Skin epidermis (tissue), 12 donors: ENCODE results near the gene RHOC.

Experiments used
- H3K27ac ChIP-seq, 21 experiments: fragments of 200-600 bp; sonication (generic) in 11 of 21; one replicate each; pipeline ENCODE4 v1.5.0; 2020; ENCODE audit warnings: mild to moderate bottlenecking in 3 of 21, inconsistent platforms in 2 of 21, moderate library complexity in 2 of 21
- H3K4me3 ChIP-seq, 7 experiments: fragments of 200-600 bp; sonication (generic) in 2 of 7; one replicate each; pipeline ENCODE4 v1.5.0; 2020; ENCODE audit warnings: inconsistent platforms in 2 of 7, mild to moderate bottlenecking in 2 of 7, moderate library complexity in 1 of 7

RHOC gene

DNA sequence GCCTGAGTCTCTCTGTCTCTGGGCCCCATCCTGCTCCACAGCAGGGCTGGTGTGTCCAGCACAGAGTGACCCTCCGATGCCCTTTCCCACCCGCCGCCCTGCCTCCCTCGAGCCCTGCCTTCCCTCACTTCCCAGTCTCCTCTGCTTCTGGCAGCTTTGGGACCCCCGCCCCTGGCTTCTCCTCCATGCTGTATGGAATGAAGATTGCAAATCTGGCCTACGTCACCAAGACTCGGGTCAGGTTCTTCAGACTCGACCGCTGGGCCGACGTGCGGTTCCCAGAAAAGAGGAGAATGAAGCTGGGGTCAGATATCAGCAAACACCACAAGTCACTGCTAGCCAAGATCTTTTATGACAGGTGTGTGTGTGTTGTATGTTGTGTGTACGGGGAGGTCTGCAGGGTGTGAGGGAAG lies 18.1 kb downstream of the RHOC start:
- peak overlapping the region in 3 of 21 experiments; percentile 21 to 68 (median 24) for H3K27ac ChIP-seq

GRCh38 chr1:112687785-112688496 lies 19.0 kb downstream of the RHOC start:
- no peak overlapping the region for H3K4me3 ChIP-seq
- H3K27ac ChIP-seq = peak overlapping the region in 9 of 21 experiments; percentile 8 to 71 (median 36)

More for the DNA sequence above, 18.1 kb downstream of the RHOC start:
- no peak overlapping the region for H3K4me3 ChIP-seq

- H3K27ac ChIP-seq = peak overlapping the region in 9 of 21 experiments; percentile 8 to 71 (median 41)
- H3K4me3 ChIP-seq = no peak overlapping the region
Observed at GRCh38 chr1:112687361-112687760, 19.6 kb downstream of the RHOC start.

GRCh38 chr1:112686835-112687234 lies 20.1 kb downstream of the RHOC start:
- H3K27ac ChIP-seq = peak overlapping the region in 3 of 21 experiments; percentile 4 to 48 (median 41)
- H3K4me3 ChIP-seq = no peak overlapping the region

DNA sequence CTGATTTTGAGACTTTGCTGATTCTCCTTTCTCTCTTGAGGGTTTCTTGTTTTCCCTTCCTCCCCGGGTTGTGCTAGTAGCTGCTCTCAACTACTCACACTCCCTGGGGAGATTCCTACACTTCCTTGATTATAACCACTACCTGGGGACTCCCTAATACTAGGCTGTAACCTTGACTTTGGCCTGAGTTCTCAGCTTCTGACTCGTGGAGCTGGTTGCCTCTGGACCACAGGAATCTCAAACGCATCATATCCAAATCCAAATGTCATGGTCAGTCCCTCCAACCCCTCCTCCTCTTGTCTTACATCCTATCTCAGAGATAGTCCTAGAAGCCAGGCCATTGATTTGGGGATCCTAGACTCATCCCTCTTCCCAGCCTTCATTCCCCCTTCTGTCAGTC lies 20.5 kb downstream of the RHOC start:
- H3K4me3 ChIP-seq = no peak overlapping the region
- H3K27ac ChIP-seq = no peak overlapping the region

GRCh38 chr1:112685913-112686312 lies 21.0 kb downstream of the RHOC start:
- Histone ChIP-seq H3K27ac (no peak overlapping the region), H3K4me3 (no peak overlapping the region)

DNA sequence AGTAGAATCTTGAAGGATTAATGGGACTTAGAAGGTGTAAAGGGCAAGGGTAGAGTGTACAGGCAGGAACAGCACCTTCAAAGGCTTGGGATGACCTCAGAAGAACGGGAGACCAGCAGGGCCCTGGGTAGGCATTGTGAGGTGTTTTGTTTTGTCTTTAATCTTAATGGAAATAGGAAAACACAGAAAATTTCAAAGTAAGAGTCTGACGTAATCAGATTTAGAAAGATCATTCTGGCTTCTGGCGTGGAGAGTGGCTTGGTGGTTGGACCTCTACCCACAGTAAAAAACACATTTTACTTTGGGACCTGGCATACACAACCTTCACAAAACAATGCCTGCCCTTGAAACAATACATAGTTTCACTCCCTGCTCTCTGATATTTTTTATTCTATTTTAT lies 28.3 kb downstream of the RHOC start:
- no peak overlapping the region for H3K27ac ChIP-seq

DNA sequence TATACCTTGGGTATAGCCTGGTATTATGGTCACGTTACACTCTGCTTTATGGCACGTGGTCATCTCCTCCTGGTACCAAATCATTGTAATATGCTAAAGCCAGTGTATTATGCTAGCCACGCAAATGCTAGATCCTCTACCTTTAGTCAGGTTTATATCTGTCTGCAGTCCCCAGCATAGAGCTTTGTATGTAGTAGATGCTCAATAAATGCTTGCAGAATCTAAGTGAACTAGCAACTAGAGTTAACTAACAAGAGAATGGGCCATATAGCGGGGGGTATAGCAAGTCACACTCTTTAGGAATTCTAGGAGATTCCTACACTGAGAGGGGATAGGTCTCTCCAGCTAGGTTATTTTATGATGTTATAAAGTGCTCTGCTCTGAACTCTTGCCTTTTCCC lies 29.4 kb downstream of the RHOC start:
- Histone ChIP-seq H3K27ac (no peak overlapping the region), H3K4me3 (no peak overlapping the region)

More for the DNA sequence above, 28.3 kb downstream of the RHOC start:
- no peak overlapping the region for H3K4me3 ChIP-seq

DNA sequence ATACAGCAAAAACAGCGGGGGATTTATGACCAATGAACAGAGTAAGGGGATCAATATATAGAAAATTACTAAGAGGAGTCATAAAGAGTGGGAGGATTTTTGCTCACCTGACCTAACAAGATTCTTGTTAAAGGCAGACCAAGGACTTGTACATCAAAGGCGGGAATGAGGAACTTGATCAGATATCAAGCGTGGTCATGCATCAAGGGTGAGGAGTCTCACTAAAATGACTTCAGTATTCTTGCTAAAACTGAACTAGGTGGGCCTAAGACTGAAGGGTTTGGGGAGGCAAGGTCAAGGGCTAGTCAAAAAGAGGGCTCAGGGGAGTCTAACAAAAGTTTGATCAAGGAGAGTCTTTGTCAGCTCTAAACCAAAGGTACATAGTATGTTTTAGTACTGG lies 30.4 kb downstream of the RHOC start:
- no peak overlapping the region for H3K4me3 ChIP-seq
- no peak overlapping the region for H3K27ac ChIP-seq

DNA sequence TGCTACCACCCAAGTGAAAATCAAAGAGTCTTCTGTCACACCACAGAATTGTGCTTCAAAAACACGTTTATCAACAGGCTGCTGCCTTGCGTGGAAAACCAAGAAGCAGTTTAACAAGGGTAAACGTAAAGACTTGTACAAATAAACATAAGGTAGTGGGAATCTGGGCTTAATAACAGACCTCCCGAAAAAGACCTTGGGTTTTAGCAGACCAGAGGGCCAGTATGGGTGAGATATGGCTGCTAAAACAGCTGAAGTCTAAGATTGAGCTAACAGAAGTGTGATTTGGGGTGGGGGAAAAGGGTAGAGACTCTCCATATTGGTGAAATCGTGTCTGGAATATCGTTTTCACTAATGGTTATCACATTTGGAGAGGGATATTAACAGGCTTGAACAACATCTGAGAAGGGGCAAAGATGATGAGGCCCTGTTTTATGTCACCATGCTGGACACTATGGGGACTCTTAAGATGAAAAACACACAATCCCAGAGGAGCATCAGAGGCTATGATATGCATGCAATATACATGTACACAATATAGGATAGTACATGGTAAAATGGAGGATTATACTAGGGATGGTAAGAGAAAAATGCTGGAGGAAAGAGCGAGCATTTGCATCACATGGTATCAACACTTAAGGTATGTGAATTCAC lies 31.1 kb downstream of the RHOC start:
- peak overlapping the region; percentile 67 to 97 (median 82) for H3K4me3 ChIP-seq
- peak overlapping the region in 19 of 21 experiments; percentile 7 to 99 (median 94) for H3K27ac ChIP-seq

GRCh38 chr1:112674986-112675727 lies 31.8 kb downstream of the RHOC start:
- peak overlapping the region; percentile 39 to 99 (median 93) for H3K27ac ChIP-seq
- H3K4me3 ChIP-seq = peak overlapping the region; percentile 67 to 97 (median 82)

DNA sequence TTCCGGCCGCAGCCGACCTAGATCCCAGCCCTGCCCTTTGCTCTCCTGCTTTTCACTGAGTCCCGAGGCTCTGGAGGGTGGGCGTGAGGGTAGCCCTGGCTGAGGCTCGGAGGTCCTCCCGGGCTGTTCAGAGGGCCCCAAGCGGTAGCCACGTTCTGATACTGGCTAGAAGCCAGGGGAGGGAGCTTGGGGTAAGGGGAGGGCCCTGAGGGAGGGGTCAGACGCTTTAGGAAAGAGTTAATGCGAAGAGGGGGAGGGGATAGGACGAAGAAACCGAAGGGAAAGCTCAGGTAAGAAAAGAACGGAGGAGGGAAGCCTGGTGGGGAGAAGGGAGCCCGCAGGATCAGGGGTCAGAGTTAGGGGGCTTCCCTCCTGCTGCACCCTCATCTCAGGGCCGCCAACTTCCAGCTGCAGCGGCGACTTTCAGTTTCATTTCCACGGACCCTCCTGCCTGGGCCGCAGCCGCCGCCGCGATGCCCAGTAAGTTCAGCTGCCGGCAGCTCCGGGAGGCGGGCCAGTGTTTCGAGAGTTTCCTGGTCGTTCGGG lies 32.4 kb downstream of the RHOC start, which contains the start of gene MOV10:
Gene MOV10, plus strand, starts transcription at position 220 of the 546 bp plus-strand sequence. Its CDS starts 254 bp downstream, at position 474.
- Histone ChIP-seq H3K4me3 (peak within 1 kb of the TSS; percentile 67 to 97 (median 82)), H3K27ac (peak within 1 kb of the TSS; percentile 39 to 99 (median 93))

DNA sequence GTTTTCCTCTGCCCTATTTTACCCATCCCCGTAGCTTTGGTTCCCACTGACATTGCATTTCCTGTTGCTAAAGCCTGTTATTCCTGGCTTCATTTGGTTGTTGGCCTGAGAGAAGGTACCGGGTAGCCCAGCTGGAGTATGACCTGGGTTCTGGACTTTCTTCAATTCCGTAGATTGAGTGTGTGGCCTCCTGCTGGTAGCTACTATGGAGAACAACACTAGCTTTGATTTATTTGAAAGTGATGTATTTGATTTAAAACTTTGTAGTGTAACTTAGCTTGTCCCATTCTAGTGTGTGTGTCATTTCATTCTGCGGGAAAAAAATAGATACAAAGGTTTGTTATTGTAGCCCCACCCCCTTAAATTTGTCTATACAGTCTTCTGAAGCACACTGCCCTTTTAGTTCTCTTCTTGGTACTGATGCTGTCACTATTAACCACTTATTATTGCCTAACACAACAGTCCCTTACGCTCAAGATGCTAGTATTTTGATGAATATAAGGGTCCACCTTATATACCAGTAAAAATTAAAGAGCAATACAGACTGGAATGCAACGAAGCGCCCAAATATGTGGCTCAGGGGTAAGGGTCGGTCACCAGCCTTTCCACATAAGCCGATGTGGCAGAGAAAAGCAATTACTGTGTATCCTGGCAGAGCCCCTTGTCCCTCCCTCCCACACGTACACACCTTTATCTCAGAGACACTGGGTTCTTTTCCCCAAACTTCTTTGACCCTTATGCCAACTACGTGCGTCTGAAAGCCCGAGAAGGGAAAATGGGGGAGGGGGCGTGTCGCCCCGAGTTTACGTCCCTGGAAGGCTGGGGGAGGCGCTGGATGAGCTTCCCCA lies 33.1 kb downstream of the RHOC start:
- peak overlapping the region; percentile 67 to 97 (median 82) for H3K4me3 ChIP-seq

DNA sequence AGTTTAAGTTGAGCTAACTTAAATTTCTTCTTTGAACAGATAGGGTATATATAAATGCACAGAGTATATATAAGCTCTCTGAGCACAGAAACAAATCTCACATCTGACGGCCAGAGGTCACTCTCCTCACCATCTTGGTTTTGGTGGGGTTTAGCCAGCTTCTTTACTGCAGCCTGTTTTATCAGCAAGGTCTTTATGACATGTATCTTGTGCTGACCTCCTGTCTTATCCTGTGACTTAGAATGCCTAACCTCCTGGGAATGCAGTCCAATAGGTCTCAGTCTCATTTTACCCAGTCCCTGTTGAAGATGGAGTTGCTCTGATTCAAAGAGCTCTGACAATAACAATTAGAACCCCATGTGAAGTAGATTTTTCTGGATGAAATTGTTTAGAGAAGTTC lies 34.1 kb downstream of the RHOC start:
- H3K27ac ChIP-seq = peak overlapping the region in 3 of 21 experiments; percentile 18 to 97 (median 90)

More for the DNA sequence above, 33.1 kb downstream of the RHOC start:
- peak overlapping the region; percentile 39 to 99 (median 93) for H3K27ac ChIP-seq

GRCh38 chr1:112672009-112672408 lies 34.9 kb downstream of the RHOC start:
- Histone ChIP-seq H3K27ac (no peak overlapping the region), H3K4me3 (no peak overlapping the region)

More for the DNA sequence above, 34.1 kb downstream of the RHOC start:
- H3K4me3 ChIP-seq = no peak overlapping the region

DNA sequence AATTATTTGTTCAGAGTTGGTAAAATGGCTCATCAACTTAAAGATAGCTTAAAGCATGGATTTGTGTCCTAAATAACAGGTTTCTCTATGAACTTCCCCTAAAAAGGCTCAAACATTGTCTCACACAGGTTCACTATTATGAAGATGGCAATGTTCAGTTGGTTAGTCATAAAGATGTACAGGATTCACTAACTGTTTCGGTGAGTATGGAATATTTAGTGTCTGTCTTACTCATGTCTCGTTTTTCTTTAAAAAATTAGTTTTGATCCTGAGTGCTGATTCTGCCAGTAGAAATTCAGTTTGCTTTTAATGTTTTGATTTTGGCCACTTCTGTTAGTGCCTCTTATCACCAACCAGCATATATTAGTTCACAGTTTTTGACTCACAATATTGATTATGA lies 40.0 kb downstream of the RHOC start:
- Histone ChIP-seq H3K4me3 (no peak overlapping the region), H3K27ac (no peak overlapping the region)

DNA sequence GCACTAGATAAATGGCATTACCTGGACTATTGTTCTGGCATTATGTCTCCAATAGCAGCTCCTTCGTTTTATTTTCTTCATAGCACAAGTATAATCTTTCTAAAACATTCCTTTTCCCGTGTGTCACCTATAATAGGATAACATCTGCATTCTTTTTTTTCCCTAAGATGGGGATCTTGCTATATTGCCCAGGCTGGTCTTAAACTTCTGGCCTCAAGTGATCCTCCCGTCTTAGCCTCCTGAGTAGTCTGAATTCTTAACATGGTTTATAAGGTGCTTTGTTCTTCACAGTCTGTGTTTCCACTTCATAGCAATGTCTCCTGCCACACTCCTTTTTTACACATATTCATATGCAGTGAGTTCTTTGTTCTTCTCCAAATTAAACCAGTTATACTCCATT lies 41.1 kb downstream of the RHOC start:
- no peak overlapping the region for H3K4me3 ChIP-seq

GRCh38 chr1:112651205-112651604 lies 55.7 kb downstream of the RHOC start:
- no peak overlapping the region for H3K27ac ChIP-seq
- no peak overlapping the region for H3K4me3 ChIP-seq

More for the DNA sequence above, 41.1 kb downstream of the RHOC start:
- H3K27ac ChIP-seq = no peak overlapping the region
